T-helper 1 cell (primary cell): Measurements from ENCODE around the gene LIX1L.

Source experiments
- DNase-seq, 5 donors: peaks; one replicate each; pipeline ENCODE4 v3.0.0-alpha.2; 2012 to 2020

The LIX1L gene

DNA sequence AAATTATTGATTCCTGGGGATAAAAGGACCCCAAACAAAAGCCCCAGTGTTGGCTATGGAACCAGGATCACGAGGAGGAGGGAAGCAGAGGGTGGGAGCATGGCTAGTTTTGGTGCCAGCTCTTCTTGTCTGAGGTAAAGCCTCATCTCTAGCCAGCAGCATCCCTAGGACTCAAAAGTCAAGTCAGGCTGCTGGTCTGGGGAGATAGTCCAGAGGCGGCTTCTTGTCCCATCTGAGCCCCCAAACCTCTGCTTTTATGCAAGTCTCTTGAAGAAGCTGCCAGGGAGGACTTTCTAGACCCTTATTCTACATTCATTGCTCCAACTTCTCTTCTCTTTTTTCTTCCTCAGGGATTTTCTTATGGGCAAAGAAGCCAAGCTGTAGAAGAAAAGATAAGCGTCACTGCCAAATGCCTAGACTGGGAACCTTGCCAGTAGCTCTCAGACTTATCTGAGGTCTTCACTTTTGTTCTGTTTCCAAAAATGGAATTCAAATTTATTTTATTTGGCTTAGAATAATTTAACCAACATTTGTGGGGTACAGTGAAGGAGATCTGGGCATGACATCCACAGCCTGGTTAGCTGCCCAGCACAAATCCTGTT is 65.2 kb downstream of the LIX1L start:
- no peak for DNase-seq

- peak in 4 of 5 donors; percentile 21 to 42 (median 26) for DNase-seq
These were observed 66.0 kb downstream of the LIX1L start for GRCh38 chr1:145891587-145892485.

- DNase-seq, result no peak
These were observed 66.7 kb downstream of the LIX1L start for GRCh38 chr1:145891143-145891542.

- no peak for DNase-seq
These were observed 68.1 kb downstream of the LIX1L start for GRCh38 chr1:145889722-145890121.

DNA sequence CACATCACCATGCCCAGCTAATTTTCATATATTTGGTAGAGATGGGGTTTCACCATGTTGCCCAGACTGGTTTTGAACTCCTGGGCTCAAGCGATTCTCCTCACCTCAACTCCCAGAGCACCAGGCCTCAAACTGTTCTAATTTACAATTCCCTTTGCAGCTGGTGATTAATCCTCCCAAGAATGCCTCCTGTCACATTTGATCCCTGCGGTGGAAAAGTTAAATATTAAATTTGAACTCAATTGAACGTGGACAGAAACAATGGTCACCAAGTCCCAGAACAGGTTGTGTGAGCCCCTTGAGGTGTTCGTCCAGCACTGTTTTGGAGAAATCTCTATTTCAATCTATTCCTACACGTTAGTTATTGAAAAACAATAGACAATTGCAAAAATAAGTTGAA is 70.2 kb downstream of the LIX1L start:
- no peak for DNase-seq

- no peak for DNase-seq
These were observed 71.0 kb downstream of the LIX1L start for GRCh38 chr1:145886816-145887215.

DNA sequence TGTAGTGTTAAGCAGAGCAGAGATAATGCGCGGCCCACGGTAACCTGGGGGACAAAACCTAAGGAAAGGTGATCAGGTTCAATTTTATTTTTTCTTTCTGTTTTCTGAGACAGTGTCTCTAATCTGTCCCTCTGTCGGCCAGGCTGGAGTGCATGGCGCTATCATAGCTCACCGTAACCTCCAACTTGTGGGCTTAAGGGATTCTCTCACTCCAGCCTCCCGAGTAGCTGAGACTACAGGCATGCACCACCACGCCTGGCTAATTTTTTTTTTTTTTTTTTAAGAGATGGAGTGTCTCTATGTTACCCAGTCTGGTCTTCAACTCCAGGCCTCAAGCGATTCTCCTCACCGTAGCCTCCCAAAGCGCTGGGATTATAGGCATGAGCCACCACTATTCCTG is 71.4 kb downstream of the LIX1L start:
- DNase-seq, result no peak

DNA sequence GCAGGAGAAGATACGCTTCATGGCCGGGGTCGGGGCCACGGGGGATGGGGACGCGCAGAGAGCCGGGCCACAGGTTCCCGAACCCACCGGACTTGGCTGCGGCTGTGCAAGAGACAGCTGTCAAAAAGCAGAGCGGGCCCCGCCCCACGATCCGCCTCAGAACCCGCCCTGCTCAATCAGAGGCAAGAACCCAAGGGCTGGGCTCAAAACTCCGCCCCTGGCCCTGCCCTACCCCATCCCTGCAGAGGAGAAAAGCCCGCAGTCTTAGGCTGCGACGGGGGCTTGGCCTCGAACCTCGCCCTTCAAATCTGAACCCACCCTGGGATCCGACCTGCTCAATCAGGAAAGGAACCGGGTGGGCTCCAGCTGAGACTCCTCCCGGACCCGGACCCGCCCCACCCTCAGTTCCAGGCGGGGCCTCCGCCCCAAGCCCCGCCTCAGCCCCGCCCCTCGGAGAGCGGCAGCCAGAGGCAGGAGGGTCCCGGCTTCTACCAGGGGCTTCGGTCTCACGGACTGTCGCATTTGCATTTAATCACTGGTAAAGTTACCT is 72.0 kb downstream of the LIX1L start, which contains the start of gene ANKRD35:
TSS of gene ANKRD35 (minus strand) at position 129 of the 550 bp plus-strand sequence. CDS start at position 21, 108 bp downstream.
- DNase-seq, result peak; percentile 73 to 85 (median 83)

DNA sequence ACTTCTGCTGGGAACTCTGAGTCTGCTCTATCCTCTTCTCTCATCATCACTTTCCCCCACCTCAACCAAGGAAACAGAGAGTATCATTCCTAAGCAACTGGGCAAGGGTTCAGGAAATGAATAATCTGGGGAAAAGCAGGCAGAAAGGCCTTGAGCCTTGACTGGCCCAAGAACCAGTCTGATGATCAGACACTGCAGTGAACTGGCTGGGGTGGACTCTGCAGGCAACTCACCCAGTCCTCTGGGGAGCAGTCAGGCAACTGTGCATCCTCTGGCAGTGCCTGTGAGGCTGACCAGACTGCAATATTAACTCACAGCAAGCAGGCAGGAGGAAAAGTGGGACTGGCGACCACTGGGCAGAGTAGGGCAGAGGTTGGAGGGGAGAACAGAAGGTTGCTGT is 73.1 kb downstream of the LIX1L start:
- DNase-seq, result no peak
